ENCODE measurements around the gene NKAPD1.

- TF ChIP-seq ZFY (CRISPR knock-in tag; IDR thresholded peaks at IDR 0.05) (no peak), ZNF431 (CRISPR knock-in tag; IDR thresholded peaks at IDR 0.05; ENCODE audit: borderline replicate concordance, low read depth) (no peak), TAF1 (CRISPR knock-in tag; IDR thresholded peaks at IDR 0.05) (no peak), SP4 (CRISPR knock-in tag; IDR thresholded peaks at IDR 0.05) (no peak), SIN3A (IDR thresholded peaks at IDR 0.05; ENCODE audit: borderline replicate concordance, low read depth, low read length) (no peak), CAMTA2 (CRISPR knock-in tag; IDR thresholded peaks at IDR 0.05; ENCODE audit: borderline replicate concordance) (no peak), MXD4 (CRISPR knock-in tag; IDR thresholded peaks at IDR 0.05) (no peak), RFX5 (IDR thresholded peaks at IDR 0.05; ENCODE audit: low read depth, low read length) (no peak), NFIC (IDR thresholded peaks at IDR 0.05; ENCODE audit: low read length) (no peak), HDAC1 (CRISPR knock-in tag; IDR thresholded peaks at IDR 0.05) (no peak), ZNF713 (CRISPR knock-in tag; IDR thresholded peaks at IDR 0.05) (no peak), FOSL2 (CRISPR knock-in tag; IDR thresholded peaks at IDR 0.05) (no peak)
- TF ChIP-seq, protein P1, sequence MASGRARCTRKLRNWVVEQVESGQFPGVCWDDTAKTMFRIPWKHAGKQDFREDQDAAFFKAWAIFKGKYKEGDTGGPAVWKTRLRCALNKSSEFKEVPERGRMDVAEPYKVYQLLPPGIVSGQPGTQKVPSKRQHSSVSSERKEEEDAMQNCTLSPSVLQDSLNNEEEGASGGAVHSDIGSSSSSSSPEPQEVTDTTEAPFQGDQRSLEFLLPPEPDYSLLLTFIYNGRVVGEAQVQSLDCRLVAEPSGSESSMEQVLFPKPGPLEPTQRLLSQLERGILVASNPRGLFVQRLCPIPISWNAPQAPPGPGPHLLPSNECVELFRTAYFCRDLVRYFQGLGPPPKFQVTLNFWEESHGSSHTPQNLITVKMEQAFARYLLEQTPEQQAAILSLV (CRISPR knock-in tag; IDR thresholded peaks at IDR 0.05; ENCODE audit: borderline replicate concordance), result no peak
These were observed 29.3 kb downstream of the NKAPD1 start for GRCh38 chr11:112103446-112103845.
